HG02884 (cell line): ENCODE measurements around the gene FADS1.

ENCODE experiments used
- ATAC-seq: cut with Tn5 transposase; IDR thresholded peaks from one replicate; pipeline ENCODE4 v1.9.1; 2021; ENCODE audit warnings: mild to moderate bottlenecking, moderate library complexity; ENCODE audit not compliant: unreplicated experiment

Gene FADS1

DNA sequence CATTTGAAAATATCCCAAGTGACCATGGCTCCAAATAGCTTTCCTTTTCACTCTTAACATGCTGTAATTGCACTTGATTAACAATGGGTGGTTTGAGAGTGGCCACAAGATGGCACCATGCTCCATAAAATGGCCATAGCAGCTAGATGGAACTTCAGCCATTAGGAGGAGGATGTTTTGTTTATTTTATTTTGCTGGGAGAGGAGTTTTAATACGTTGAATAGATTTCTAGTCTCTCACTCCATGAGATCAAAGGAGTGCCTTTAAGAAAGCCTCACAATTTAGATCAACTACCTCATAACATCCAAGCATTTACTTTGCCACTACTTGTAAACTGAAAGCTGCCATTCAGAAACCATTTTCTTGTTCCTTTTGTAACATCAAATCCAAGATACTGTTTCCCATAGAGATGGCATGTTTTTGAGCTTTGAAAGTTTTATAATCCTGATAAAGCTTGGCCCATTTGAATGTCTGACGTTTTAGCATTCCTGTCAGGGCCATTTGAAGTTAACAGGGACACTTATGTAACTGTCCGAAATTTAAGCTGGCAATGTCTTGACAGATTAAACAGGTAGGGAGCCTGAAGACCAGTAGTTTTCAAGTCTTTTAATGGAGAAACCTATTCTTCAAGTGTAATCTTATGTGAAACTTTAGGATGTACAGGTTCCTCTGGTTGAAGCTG, 19.4 kb downstream of the FADS1 start:
- ATAC-seq: no peak

DNA sequence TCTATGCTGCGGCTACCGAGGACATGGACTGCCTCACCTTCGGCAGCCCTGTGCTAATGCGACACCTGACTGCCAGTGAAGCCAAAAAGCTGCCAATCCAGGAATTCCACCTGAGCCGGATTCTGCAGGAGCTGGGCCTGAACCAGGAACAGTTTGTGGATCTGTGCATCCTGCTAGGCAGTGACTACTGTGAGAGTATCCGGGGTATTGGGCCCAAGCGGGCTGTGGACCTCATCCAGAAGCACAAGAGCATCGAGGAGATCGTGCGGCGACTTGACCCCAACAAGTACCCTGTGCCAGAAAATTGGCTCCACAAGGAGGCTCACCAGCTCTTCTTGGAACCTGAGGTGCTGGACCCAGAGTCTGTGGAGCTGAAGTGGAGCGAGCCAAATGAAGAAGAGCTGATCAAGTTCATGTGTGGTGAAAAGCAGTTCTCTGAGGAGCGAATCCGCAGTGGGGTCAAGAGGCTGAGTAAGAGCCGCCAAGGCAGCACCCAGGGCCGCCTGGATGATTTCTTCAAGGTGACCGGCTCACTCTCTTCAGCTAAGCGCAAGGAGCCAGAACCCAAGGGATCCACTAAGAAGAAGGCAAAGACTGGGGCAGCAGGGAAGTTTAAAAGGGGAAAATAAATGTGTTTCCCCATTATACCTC, 20.8 kb downstream of the FADS1 start:
- no peak for ATAC-seq

DNA sequence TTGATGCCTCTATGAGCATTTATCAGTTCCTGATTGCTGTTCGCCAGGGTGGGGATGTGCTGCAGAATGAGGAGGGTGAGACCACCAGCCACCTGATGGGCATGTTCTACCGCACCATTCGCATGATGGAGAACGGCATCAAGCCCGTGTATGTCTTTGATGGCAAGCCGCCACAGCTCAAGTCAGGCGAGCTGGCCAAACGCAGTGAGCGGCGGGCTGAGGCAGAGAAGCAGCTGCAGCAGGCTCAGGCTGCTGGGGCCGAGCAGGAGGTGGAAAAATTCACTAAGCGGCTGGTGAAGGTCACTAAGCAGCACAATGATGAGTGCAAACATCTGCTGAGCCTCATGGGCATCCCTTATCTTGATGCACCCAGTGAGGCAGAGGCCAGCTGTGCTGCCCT, 21.3 kb downstream of the FADS1 start:
- no peak for ATAC-seq

DNA sequence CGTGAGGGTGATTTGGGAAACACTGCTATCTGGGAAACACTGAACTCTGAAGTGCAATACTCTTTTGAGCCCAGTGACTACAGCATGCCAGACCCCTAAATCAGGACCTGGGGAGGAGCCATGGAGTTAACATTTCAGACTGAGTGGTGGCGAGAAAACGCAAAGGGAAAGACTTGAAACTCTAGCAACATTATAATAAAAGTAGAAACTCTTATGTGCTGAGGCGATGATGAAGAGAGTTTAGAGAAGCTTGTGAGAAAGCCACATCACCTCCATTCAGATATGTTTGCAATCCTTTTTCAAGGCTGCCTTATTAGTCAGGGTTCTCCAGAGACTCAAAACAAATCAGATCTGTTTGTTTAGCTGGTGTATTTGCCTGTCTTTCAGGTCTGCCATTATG, 22.2 kb downstream of the FADS1 start:
- no peak for ATAC-seq

DNA sequence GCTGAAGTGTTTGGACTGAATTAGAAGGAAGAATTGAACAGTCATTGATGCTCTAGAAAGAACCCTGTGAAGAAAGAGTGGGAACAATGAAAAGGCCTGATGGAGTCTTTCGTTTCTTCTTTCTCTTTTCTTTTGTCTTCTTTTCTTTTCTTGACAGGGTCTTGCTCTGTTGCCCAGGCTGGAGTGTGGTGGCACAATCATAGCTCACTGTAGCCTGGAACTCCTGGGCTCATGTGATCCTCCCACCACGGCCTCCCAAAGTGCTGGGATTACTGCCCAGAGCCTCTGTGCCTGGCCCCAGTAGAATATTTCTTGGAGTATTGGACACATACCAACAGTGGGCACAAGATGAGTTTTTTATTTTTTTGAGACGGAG, 23.0 kb downstream of the FADS1 start:
- ATAC-seq: no peak

DNA sequence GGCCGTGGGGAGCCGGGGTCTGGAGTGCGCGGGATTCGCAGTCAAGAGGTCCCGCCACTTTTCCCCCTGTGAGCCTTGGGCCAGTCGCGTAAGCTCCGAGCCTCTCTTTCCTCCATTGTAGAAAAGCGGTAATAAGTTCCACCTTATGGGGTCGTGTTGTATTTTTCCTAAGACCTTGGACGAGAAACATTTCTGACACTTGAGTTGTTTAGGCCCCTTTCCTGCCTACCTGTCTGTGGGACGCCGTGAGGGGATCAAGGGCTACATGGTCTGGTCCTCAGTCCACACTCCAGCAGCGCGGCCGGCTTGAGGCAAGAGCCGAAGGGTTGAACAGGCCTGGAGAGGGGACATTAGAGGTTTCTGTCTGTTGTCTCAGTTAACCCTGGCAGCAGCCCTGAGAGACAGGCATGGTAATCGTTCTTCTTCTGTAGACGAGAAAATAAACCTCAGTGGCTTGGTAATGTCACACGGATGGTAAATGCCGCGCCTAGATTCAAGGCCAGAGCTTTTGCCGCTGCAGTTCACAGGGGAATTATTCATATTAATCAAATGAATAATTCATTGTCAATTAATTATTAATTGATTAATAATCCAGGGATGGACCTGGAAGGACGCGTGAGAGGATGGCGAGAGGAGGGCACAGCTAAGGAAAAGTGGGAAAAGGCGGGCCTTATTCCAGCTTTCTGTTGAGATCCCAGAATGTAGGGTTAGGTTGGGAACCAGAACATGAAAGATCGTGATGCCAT, 23.5 kb downstream of the FADS1 start:
- no peak for ATAC-seq

DNA sequence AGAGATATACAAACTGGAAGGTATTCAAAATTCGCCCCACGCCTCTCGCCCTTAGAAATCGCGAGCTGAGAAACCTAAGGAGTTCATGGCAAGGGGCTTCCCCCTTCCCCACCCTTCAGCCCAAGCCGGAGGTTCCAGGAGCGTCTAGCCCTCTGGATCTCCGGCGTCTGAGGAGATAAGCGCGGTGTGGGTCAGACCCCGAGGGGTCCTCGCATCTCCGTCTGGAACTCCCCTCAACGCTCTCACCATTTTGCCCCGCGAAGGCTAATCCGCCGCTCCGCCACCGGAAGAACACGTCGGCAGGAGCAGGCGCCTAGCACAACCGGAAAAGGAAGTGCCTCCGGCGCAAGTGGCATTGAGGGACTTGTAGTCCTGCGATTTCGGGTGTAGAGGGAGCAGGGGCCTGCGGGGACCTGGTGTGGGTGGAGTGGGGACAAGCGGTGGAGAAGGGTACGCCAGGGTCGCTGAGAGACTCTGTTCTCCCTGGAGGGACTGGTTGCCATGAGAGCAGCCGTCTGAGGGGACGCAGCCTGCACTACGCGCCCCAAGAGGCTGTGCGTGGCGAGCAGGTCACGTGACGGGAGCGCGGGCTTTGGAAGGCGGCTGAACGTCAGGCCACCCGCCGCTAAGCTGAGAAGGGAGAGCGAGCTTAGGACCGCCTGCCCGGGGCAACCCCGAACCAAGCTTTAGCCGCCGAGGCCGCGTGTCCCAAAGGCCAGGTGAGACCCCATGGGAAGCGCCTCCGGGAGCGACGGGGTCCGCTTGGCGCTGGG, 24.3 kb downstream of the FADS1 start, which contains the start of the genes FEN1 and TMEM258:
FEN1 (plus strand) TSS at position 602 of the 773 bp plus-strand sequence. CDS start 2,451 bp downstream, outside the sequence.
TMEM258 (minus strand) TSS at position 290 of the 773 bp plus-strand sequence; CDS start at position 249, 41 bp downstream.
- ATAC-seq: peak; percentile 82

DNA sequence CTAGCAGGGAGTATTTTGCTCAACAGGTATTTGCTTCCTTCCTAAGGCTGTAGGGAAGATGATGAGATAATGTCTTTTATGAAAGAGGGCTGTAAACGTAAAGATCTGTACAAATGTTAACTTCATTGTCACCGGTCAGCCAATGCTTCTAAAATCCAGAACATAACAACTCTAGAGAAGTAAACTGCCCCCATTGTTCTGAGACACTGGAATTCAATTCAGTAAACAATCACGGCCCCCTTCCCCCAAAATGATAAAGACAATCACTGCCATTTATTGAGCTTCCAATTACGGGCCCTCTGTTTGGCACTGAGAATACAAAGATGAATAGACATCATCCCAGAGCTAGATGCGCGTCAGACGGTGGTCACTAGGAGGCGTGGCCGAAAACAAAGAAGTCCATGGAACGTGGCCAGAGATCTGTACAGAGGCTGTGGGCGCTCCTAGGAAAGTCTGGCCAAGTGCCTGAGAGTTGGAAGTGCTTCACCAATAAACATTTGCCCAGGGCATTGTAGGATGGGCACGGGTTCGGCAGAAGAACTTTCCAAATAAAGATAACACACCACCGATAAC, 25.0 kb downstream of the FADS1 start:
- ATAC-seq: no peak

DNA sequence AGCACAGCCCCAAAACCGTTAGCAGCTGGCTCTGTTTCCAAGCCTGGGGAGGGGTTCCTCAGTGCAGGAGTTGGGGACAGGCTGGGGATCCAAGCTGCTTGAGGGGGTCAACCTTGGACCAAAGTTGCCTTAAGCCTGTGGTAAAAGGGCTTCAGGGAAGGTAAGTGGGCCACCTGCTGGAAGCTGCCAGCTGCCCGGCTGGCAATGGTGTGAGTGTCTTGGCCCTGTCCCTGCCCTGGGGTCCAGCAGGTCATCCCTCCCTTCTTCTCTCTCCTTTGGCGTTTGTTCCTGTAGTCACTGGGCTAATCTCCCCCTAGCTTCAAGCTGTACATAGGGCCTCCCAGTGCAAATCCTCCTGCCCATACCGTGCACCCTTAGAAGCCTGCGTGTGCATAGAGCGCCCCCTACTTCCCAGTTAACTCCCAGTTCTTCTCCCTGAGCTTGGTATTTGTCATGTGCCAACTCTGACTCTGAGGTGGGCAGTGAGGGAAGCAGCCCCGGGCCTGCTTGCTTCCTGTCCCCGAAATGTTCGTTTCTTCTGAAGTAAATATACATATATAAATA, 28.8 kb downstream of the FADS1 start:
- ATAC-seq: no peak

DNA sequence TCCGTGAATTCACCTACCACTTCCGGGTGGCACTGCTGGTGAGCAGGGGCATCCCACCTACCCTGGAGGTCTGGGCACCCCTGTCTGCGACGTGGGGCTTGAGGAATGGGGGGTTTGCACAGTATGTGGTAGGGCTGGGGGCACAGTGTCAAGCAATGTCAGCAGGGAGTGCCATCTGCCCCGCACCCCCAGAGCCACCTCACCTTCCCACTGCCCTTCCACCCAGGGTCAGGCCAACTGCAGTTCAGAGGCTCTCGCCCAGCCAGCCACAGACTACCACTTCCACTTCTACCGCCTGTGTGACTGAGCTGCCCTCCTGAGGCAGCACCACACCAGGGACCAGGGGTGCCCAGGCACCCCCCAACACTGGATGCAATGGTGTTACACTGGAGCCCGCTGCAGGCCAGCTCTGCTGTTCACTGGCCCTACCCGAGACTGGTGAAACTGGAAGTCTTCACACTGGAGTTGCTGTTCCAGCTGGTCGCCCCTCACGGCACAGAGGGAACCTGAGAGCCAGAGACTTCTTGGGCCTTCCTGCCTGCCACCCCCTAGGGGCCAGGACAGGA, 30.9 kb downstream of the FADS1 start:
- ATAC-seq: no peak

DNA sequence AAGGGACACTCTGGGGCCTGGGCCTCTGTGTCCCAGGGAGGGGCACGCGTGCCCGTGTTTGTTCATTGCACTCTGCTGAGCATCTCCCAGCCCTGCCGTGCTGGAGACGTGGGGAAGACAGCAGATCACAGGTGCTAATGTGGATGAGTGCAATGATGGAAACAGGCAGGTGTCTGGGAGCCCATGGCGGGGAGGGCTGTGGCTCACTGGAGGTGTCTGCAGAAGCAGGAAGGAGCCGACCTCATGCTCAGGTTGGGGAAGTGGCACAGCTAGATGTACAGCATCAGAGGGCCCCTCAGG, 32.3 kb downstream of the FADS1 start:
- no peak for ATAC-seq

DNA sequence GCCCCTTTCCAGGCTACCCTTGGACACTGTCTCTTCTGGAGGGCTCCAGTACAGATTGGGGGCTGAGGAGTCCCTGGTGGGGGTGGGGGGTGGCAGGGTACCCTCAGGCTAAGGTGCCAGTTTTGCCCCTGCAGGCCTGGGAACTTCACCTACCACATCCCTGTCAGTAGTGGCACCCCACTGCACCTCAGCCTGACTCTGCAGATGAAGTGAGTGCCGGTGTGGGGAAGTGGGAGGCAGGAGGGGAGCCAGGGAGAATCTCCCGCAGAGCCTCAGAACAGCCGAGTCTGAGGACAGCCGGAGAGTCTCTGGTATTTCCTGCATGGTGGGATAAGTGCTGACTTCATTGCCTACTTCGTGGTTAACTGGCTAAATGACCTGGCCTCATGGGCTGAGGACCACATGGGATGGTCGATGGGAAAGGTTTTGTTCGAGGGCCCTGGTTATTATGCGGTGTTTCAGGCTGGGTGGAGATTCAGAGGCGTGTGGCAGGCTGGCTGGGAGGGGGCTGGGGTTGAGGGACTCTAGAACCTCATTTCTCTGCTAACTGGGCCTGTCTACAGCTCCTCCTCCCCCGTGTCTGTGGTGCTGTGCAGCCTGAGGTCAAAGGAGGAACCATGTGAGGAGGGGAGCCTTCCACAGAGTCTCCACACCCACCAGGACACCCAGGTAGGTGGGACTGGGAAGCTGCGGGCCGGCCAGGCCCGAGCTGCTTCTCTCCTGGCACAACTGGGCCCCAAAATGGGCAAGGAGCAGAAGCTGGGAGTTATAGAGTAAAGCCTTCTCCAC, 32.9 kb downstream of the FADS1 start:
- no peak for ATAC-seq

DNA sequence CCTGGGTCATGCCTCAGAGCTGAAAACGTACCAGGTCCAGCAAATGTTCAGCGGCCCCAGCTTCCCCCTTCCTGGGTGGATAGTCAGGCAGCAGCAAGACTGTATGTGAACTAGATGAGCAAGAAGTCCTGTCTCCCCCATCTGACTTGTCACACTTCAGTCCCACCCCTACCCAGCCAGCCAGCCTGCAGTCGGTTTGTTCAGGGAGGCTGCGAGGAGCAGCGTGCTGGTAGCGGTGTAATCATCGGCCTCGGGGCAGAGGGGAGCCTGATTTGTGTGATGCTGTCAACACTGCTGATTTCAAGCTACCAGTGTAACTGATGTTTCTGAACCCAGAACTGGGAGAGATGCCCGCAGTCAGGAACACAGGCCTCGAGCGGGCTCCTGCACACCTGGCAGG, 34.0 kb downstream of the FADS1 start:
- no peak for ATAC-seq

DNA sequence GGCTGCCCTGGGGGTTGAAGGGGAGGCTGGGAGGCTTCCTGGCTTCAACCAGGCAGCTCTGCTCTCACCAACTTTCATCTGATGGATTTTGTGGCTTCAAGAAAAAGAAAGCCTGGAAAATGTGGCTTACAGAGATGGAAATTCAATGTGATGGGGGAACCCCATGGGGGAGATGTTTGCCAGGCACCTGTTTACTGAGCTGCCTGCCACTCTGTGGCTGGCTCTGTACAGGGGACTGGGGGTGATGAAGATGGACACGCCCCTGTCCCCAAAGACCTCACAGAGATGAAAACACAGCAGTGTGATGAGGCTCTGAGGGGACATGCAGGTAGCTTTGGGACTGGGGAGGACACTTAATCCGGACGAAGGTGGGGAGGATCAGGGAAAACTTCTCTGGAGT, 34.5 kb downstream of the FADS1 start:
- no peak for ATAC-seq

DNA sequence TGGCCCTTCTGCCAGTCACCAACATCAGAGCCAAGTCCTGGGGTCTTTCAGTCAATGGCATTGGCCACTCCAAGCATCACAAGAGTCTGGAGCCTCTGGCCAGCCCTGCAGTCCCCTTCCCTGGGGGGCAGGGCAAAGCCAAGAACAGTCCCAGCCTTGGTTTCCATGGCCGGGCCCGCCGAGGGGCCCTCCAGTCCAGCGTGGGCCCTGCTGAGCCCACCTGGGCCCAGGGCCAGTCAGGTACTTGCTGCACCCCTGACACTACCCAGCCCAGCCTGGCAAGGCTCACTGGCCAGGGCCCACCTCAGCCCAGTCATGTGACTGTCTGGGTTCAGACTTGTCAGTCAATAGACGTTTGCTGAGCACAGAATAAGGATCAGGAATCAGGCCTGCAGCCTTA, 35.2 kb downstream of the FADS1 start:
- no peak for ATAC-seq

DNA sequence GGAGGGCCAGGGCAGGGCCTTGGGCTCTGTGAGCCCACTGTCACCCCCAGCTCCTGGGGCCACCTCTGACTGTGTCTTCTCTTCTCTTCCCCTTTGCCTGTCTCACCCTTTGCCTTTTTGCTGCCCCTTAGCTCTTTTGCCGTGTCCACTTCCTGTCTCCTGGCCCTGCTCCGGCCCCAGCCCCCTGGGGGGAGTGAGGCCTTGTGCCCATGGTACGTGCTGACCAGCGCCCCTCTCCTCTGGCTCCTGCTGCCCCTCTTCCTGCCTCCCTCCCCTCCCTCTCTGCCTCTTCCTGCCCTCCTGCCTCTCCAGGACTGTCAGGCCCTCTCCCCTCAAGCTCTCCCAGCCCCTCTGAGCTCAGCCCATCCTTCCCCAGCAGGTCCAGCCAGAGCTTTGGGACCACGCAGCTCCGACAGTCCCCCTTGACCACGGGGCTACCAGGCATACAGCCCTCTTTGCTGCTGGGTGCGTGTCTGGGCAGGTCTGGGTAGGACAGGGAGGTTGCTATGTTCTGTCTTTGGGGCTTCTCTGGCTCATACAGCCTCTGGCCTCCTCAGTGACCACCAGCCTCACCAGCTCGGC, 36.1 kb downstream of the FADS1 start:
- ATAC-seq: no peak

DNA sequence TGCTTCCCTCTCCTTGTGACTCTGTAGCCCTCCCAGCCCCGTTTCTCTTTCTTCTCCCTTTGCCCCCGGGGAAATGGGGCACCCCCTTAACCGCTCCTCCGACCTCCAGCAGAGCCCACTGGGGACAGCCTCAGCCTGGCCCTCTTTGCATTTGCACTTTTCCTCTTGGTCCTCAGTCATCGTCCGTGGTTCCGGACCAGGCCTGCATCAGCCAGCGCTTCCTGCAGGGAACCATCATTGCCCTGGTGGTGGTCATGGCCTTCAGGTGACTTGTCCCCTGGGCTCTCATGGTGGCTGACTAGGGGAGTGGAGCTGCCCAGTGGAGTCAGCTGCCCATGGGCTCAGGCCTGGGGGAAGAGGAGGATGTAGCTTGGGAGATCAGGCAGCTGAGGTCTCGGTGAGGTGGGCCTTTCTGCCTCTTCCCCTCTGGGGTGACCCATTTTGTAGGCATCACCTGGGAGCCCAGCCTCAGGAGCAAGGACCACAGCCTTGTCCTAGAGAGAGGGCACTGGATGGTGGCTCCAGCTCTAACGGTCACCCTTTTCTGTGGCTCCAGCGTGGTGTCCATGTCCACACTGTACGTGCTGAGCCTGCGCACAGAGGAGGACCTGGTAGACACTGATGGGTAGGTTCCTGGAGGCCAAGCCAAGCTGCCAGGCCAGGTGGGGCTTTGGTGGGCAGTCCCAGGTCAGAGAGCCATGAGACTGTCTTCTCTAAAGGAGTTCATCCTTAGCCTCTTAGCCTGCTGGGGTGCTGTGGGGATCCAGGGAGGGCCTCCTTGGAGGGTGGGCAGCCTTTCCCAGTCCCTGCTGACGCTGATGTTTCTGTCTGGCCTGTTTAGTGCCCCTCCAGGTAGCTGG, 36.9 kb downstream of the FADS1 start:
- no peak for ATAC-seq

DNA sequence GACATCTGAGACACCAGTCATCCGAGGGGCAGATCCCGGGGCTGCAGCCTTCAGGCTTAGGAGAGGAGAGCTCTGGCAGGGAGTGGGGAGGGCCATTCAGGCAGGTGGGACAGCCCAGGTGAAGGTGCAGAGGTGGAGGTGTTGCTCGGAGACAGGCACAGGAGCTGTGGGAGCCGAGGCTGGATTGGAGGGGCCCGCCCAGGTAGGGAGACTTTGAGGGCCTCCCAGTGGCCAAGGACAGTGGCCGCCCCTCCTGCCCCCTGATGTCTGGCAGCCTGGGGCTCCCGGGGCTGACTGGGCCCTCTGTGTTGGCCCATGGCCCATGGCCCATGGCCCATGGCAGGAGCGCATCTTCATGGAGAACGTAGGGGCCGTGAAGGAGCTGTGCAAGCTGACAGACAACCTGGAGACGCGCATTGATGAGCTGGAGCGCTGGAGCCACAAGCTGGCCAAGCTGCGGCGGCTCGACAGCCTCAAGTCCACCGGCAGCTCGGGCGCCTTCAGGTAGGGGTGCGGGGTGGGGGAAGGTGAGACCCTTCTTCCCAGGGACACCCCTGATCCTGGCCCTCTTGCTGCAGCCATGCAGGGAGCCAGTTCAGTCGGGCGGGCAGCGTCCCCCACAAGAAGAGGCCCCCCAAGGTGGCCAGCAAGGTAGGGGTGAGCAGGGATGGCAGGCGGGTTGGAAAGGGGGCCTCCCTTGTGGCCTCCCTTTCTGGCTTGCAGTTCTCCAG, 37.7 kb downstream of the FADS1 start:
- ATAC-seq: no peak
